SK-N-SH treated with all-trans-retinoic acid at 6 μM for 48 hours (cell line): ENCODE data around the gene E2F7.

Source experiments
- ARNTL ChIP-seq: fragments of 450-650 bp; formaldehyde crosslinking; IDR thresholded peaks from 2 replicates; pipeline ENCODE4 v1.5.0; 2020; ENCODE audit warnings: low read depth, mild to moderate bottlenecking, moderate library complexity, borderline replicate concordance
- BACH2 ChIP-seq: fragments of 250-450 bp; sonication (Bioruptor Pico); IDR thresholded peaks from 2 replicates; pipeline ENCODE4 v1.9.0; 2021; ENCODE audit warnings: mild to moderate bottlenecking, borderline replicate concordance
- CREB5 ChIP-seq: fragments of 250-450 bp; sonication (Bioruptor Pico); IDR thresholded peaks from 2 replicates; pipeline ENCODE4 v1.5.1; 2020; ENCODE audit warnings: low read depth, mild to moderate bottlenecking, moderate library complexity
- ESRRG ChIP-seq: fragments of 250-450 bp; sonication (Bioruptor Pico); IDR thresholded peaks from 2 replicates; pipeline ENCODE4 v1.6.1; 2021; ENCODE audit warnings: mild to moderate bottlenecking
- GLIS3 ChIP-seq: fragments of 250-450 bp; sonication (Bioruptor Pico); IDR thresholded peaks from 2 replicates; pipeline ENCODE4 v1.5.0; 2020; ENCODE audit warnings: mild to moderate bottlenecking, moderate library complexity
- ISL1 ChIP-seq: fragments of 250-450 bp; sonication (Bioruptor Pico); IDR thresholded peaks from 2 replicates; pipeline ENCODE4 v2.1.2; 2022; ENCODE audit warnings: mild to moderate bottlenecking, moderate library complexity
- RARB ChIP-seq: fragments of 250-450 bp; sonication (Bioruptor Pico); IDR thresholded peaks from 2 replicates; pipeline ENCODE4 v1.8.0; 2021; ENCODE audit warnings: mild to moderate bottlenecking, moderate library complexity
- TCF4 ChIP-seq: fragments of 250-450 bp; sonication (Bioruptor Pico); IDR thresholded peaks from 2 replicates; pipeline ENCODE4 v1.8.0; 2021; ENCODE audit warnings: mild to moderate bottlenecking, moderate library complexity, borderline replicate concordance
- TF ChIP-seq, protein P1 (sequence below): fragments of 250-450 bp; sonication (Bioruptor Pico); IDR thresholded peaks from 2 replicates; pipeline ENCODE4 v1.8.0; 2021; ENCODE audit warnings: low read depth, mild to moderate bottlenecking, moderate library complexity, borderline replicate concordance

- no peak for TF ChIP-seq ESRRG
- TF ChIP-seq GLIS3 (CRISPR knock-in tag) = no peak
- no peak for TF ChIP-seq ARNTL (CRISPR knock-in tag)
- no peak for TF ChIP-seq CREB5
- no peak for TF ChIP-seq RARB (CRISPR knock-in tag)
- TF ChIP-seq, protein P1, sequence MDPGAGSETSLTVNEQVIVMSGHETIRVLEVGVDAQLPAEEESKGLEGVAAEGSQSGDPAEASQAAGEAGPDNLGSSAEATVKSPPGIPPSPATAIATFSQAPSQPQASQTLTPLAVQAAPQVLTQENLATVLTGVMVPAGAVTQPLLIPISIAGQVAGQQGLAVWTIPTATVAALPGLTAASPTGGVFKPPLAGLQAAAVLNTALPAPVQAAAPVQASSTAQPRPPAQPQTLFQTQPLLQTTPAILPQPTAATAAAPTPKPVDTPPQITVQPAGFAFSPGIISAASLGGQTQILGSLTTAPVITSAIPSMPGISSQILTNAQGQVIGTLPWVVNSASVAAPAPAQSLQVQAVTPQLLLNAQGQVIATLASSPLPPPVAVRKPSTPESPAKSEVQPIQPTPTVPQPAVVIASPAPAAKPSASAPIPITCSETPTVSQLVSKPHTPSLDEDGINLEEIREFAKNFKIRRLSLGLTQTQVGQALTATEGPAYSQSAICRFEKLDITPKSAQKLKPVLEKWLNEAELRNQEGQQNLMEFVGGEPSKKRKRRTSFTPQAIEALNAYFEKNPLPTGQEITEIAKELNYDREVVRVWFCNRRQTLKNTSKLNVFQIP (CRISPR knock-in tag) = no peak
- TF ChIP-seq ISL1 (CRISPR knock-in tag) = no peak
- no peak for TF ChIP-seq BACH2 (CRISPR knock-in tag)
- TF ChIP-seq TCF4 = no peak
Observed at GRCh38 chr12:76984566-76984965, 80.8 kb downstream of the E2F7 start.
